Measurements from ENCODE around the gene IMPG1. TPM values are rescaled to one million over a fixed set of nuclear protein-coding genes. Genes with fewer than 3 reads are reported as not detected.

Gene IMPG1
- polyA plus RNA-seq (ENCODE audit: low read depth in 6 of 6) = not detected

GRCh38 chr6:76072562-76072961 lies at the start of gene IMPG1:
Gene IMPG1 (minus strand): TSS chr6:76072662. CDS start chr6:76072488, 174 bp downstream.
- Mint-ChIP-seq H3K36me3 (no peaks in the 10 kb centered on the region), H3K4me3 (no peak within 1 kb of the TSS), H3K4me1 (no peaks in the 10 kb centered on the region), H3K9me3 (peaks cover 0 to 14% (median 8%) of the 10 kb centered on the region in 7 donors), H3K27ac (no peak within 1 kb of the TSS), H3K27me3 (no peaks in the 10 kb centered on the region)
- DNase-seq = no peak
- no peak for ATAC-seq (ENCODE audit: low read depth in 2 of 2)

- Mint-ChIP-seq H3K27ac (no peak overlapping the region), H3K4me3 (no peak overlapping the region), H3K27me3 (no peaks in the 10 kb centered on the region), H3K9me3 (peaks cover 8 to 27% (median 14%) of the 10 kb centered on the region in 7 donors), H3K4me1 (no peaks in the 10 kb centered on the region), H3K36me3 (no peaks in the 10 kb centered on the region)
- no peak for DNase-seq
- no peak for ATAC-seq (ENCODE audit: low read depth in 2 of 2)
Observed at GRCh38 chr6:76120302-76120701, 47.8 kb upstream of the IMPG1 start.

GRCh38 chr6:76073281-76073680 lies 819 bp upstream of the IMPG1 start:
- ATAC-seq (ENCODE audit: low read depth in 2 of 2) (no peak), DNase-seq (no peak)
- Mint-ChIP-seq H3K4me3 (no peak overlapping the region), H3K9me3 (peaks cover 0 to 14% (median 5%) of the 10 kb centered on the region in 7 donors), H3K27me3 (no peaks in the 10 kb centered on the region), H3K4me1 (no peaks in the 10 kb centered on the region), H3K36me3 (no peaks in the 10 kb centered on the region), H3K27ac (no peak overlapping the region)

GRCh38 chr6:76057469-76057868 lies 15.0 kb downstream of the IMPG1 start:
- Mint-ChIP-seq H3K4me1 (no peaks in the 10 kb centered on the region), H3K36me3 (no peaks in the 10 kb centered on the region), H3K4me3 (no peak overlapping the region), H3K27me3 (no peaks in the 10 kb centered on the region), H3K9me3 (peaks cover 0 to 12% (median 7%) of the 10 kb centered on the region in 7 donors), H3K27ac (no peak overlapping the region)
- DNase-seq (no peak), ATAC-seq (ENCODE audit: low read depth in 2 of 2) (no peak)

DNA sequence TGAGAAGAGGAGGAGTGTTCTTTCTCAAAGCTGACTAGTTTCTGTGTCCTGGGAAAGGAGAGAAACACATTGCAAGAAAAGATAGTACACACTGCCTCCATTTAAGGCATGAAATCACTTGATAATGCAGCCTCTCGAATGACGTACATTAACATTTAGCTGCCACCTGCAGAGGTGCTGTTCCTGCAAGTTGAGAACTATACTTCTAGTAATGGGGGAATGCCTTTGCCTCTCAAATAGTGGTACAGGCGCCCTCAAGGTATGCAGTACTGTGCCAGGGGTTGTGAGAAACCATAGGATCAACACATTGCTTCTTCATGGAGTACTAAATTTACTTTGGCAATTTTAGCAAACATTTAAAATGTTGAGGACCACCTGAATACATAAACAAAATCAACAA lies 20.1 kb downstream of the IMPG1 start:
- no peak overlapping the region for H3K27ac Mint-ChIP-seq
- H3K27me3 Mint-ChIP-seq = no peaks in the 10 kb centered on the region
- ATAC-seq (ENCODE audit: low read depth in 2 of 2) (no peak), DNase-seq (no peak)
- H3K4me3 Mint-ChIP-seq = no peak overlapping the region
- H3K9me3 Mint-ChIP-seq = peaks cover 0 to 16% (median 5%) of the 10 kb centered on the region in 7 donors
- H3K36me3 Mint-ChIP-seq = no peaks in the 10 kb centered on the region
- no peaks in the 10 kb centered on the region for H3K4me1 Mint-ChIP-seq

- ATAC-seq (ENCODE audit: low read depth in 2 of 2) (no peak), DNase-seq (no peak)
- no peak overlapping the region for H3K27ac Mint-ChIP-seq
- H3K4me1 Mint-ChIP-seq = no peaks in the 10 kb centered on the region
- peaks cover 2 to 13% (median 6%) of the 10 kb centered on the region in 7 donors for H3K9me3 Mint-ChIP-seq
- no peak overlapping the region for H3K4me3 Mint-ChIP-seq
- H3K27me3 Mint-ChIP-seq = no peaks in the 10 kb centered on the region
- H3K36me3 Mint-ChIP-seq = no peaks in the 10 kb centered on the region
Observed at GRCh38 chr6:76043690-76044089, 28.8 kb downstream of the IMPG1 start.

DNA sequence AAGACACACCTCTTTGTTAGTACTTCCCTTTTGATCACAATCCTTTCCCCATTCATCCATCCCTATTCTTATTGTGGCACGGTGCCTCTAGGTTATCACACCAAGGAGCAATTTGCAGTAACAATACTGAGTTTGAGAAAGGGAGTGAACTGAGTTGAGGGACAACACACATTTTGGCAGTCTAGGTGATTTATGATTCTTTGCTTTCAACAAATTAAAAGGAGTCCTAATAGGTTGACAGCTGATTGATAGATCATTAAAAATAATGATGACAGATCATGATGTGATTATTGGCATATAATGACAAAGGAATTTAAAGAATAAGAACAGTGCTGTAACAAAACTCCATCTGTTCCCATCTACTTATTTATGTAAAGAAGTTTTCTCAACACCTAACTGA lies 36.7 kb downstream of the IMPG1 start:
- Mint-ChIP-seq H3K27ac (no peak overlapping the region), H3K27me3 (no peaks in the 10 kb centered on the region), H3K4me1 (no peaks in the 10 kb centered on the region), H3K9me3 (peaks cover 5 to 16% (median 8%) of the 10 kb centered on the region in 7 donors), H3K36me3 (no peaks in the 10 kb centered on the region), H3K4me3 (no peak overlapping the region)
- no peak for DNase-seq
- ATAC-seq (ENCODE audit: low read depth in 2 of 2) = no peak

DNA sequence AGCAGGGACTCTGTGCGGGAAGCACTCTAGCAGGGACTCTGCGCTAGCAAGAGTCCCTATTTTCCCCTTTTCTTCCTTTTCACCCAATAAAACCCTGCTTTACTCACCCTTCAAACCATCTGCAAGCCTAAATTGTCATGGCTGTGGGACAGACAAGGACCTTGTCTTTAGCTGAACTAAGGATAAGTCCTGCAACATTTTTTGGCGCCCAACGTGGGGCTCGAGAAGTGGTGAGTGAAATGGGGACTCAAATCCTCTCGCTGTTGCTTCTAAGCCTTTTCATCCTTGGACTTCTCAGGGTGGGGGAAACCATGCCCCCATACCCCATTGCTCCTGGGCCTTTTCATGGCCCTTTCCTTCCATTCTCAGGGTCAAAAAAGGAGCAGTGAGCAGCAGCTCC lies 46.4 kb downstream of the IMPG1 start:
- Mint-ChIP-seq H3K9me3 (peaks cover 7 to 82% (median 40%) of the 10 kb centered on the region in 7 donors), H3K27me3 (no peaks in the 10 kb centered on the region), H3K4me1 (no peaks in the 10 kb centered on the region), H3K36me3 (peaks cover 3 to 18% of the 10 kb centered on the region in 2 donors), H3K4me3 (no peak overlapping the region), H3K27ac (no peak overlapping the region)
- DNase-seq = no peak
- no peak for ATAC-seq (ENCODE audit: low read depth in 2 of 2)

DNA sequence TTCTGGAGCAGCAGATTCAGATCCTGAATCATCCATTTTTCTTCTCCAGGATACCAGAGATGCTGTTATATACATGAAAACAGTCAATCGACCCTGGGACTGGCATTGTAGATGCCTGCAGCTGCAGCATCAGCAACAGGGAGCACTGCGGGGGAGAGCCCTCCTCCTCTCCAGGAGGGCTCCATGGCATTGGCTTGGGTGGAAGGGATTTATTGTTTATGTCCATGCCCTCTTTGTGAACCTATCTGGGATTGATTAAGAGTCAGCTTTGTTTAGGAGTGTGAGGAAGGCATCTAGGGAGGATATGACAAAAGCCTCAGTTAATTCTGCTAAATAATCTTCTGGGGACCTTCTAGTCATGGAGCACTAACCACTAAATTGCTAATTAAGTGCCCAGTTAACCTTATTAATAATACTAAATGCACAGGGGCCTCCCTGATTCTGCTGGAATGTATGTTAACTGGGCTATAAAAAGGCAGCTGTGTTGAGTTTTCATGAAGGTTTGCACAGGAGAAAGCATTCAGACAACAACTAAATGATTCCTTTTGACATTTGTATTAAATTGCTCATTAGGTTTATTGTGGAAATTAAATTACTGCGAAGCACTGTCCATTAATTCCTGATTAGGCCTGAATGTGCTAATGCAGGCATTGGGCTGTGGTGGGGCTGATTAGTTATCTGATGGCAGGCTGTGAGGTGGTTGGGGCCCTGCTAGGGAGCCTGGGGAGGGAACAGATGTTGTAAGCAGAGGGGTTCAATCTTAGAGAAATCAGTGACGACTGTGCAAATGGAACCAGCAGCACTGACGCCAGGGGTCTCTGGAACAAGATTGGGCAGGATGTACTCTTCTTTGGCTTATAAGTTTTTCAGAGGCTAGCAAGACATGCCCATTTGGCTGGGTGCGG lies 57.6 kb downstream of the IMPG1 start:
- no peak for ATAC-seq (ENCODE audit: low read depth in 2 of 2)
- H3K9me3 Mint-ChIP-seq = peaks cover 4 to 20% (median 15%) of the 10 kb centered on the region in 7 donors

GRCh38 chr6:76004202-76004601 lies 68.3 kb downstream of the IMPG1 start:
- Mint-ChIP-seq H3K4me3 (no peak overlapping the region), H3K4me1 (no peaks in the 10 kb centered on the region)
- no peak for DNase-seq

More for the DNA sequence above, 57.6 kb downstream of the IMPG1 start:
- Mint-ChIP-seq H3K4me1 (no peaks in the 10 kb centered on the region), H3K27me3 (no peaks in the 10 kb centered on the region), H3K4me3 (peak overlapping the region in 2 of 8 donors; percentile 9 to 24), H3K36me3 (no peaks in the 10 kb centered on the region), H3K27ac (no peak overlapping the region)
- no peak for DNase-seq

DNA sequence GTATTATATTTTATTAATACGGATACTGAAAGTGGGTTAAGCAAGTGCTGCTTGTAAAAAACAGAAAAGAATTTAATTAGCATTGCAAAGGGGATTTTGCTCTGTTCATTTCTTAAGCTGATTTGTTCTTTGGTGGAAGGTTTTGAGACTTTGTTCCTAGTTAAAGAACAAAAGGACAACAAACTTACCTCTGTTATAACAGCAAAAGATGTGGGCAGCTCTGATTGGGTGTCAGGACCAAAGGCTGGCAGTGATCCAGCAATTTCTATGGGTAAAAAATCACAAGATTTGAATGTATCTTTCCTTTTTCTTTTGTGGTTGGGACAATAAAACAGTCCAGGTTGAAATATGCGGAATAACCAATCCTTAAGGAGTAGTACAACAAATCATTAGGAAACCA lies 68.8 kb downstream of the IMPG1 start:
- no peak overlapping the region for H3K4me3 Mint-ChIP-seq
- ATAC-seq (ENCODE audit: low read depth in 2 of 2) (no peak), DNase-seq (no peak)
- H3K4me1 Mint-ChIP-seq = no peaks in the 10 kb centered on the region
- no peaks in the 10 kb centered on the region for H3K27me3 Mint-ChIP-seq
- peaks cover 0 to 2% (median 0%) of the 10 kb centered on the region in 7 donors for H3K9me3 Mint-ChIP-seq
- H3K27ac Mint-ChIP-seq = no peak overlapping the region
- H3K36me3 Mint-ChIP-seq = no peaks in the 10 kb centered on the region

More at GRCh38 chr6:76004202-76004601, 68.3 kb downstream of the IMPG1 start:
- H3K27ac Mint-ChIP-seq = no peak overlapping the region
- no peaks in the 10 kb centered on the region for H3K27me3 Mint-ChIP-seq
- no peaks in the 10 kb centered on the region for H3K36me3 Mint-ChIP-seq
- ATAC-seq (ENCODE audit: low read depth in 2 of 2) = no peak
- peaks cover 0 to 2% (median 0%) of the 10 kb centered on the region in 7 donors for H3K9me3 Mint-ChIP-seq

DNA sequence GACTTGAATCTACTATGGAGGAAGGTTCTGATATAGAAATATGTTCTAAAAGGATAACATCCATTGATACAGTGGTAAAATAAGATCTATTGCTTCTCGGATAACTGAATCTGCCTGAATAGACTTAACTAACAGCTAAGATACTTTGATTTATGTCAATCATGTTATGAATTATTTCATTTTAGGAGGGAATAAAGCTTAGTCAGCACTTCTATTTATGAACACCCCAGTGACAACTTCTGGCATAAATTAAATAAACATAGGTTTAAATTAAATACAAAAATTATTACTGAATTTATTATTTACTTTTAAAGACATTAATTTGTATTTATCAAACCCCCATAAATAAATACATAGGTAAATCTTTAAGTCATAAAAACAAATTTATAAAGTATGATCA lies 69.3 kb downstream of the IMPG1 start:
- peaks cover 0 to 2% (median 0%) of the 10 kb centered on the region in 7 donors for H3K9me3 Mint-ChIP-seq
- H3K4me1 Mint-ChIP-seq = no peaks in the 10 kb centered on the region
- no peaks in the 10 kb centered on the region for H3K36me3 Mint-ChIP-seq
- H3K4me3 Mint-ChIP-seq = no peak overlapping the region
- no peaks in the 10 kb centered on the region for H3K27me3 Mint-ChIP-seq
- H3K27ac Mint-ChIP-seq = no peak overlapping the region
- ATAC-seq (ENCODE audit: low read depth in 2 of 2) (no peak), DNase-seq (no peak)

- peaks cover 0 to 3% (median 0%) of the 10 kb centered on the region in 7 donors for H3K9me3 Mint-ChIP-seq
- ATAC-seq (ENCODE audit: low read depth in 2 of 2) (no peak), DNase-seq (no peak)
- no peaks in the 10 kb centered on the region for H3K36me3 Mint-ChIP-seq
- H3K27ac Mint-ChIP-seq = no peak overlapping the region
- H3K27me3 Mint-ChIP-seq = no peaks in the 10 kb centered on the region
- no peak overlapping the region for H3K4me3 Mint-ChIP-seq
- no peaks in the 10 kb centered on the region for H3K4me1 Mint-ChIP-seq
Observed at GRCh38 chr6:76000629-76001028, 71.8 kb downstream of the IMPG1 start.

DNA sequence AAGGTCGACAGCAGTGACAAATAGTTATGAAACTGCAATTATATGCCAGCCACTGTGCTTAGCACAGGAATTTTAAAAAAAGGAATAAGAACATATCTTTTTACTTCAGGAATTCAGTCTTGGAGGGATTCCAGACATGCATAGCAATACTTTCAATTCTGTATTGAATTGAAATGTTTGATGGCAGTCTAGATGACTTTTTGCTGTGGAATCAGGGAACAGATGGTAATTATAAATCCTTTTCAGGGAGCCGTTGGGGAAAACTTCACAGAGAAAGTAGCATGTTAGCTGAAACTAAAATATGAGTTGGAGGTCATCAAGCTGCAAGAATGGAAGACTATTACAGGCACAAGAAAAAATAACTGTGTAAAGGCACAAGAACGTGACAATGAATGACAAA lies 74.8 kb downstream of the IMPG1 start:
- H3K27ac Mint-ChIP-seq = no peak overlapping the region
- peaks cover 0 to 4% (median 0%) of the 10 kb centered on the region in 7 donors for H3K9me3 Mint-ChIP-seq
- no peaks in the 10 kb centered on the region for H3K4me1 Mint-ChIP-seq
- ATAC-seq (ENCODE audit: low read depth in 2 of 2) (no peak), DNase-seq (no peak)
- H3K27me3 Mint-ChIP-seq = no peaks in the 10 kb centered on the region
- no peaks in the 10 kb centered on the region for H3K36me3 Mint-ChIP-seq
- H3K4me3 Mint-ChIP-seq = no peak overlapping the region
